Left forelimb (tissue), 1 donor: ENCODE measurements around the gene ISM1.

Source experiments
- DNase-seq: peaks from one replicate; pipeline ENCODE4 v3.0.0-alpha.2; 2018; ENCODE audit warnings: low spot score

ISM1 gene

DNA sequence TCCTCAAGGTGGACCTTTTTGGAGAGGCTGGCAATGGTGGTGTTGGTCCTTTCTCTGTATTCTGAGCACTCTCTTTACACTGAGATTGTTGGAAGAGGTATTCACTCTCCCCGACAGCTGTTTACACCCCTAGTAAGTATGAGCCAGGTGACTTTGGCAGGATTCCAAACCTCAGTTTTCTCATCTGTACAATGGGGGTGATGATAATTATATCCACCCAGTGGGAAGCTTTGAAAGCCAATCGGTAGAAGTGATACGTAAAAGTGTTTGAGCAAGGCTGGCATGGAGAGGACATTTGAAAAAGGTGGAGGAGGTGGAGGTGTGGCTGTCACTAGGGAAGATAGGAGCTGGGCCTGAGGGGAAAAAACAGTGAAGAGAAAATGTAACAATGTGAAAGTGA, 35.5 kb downstream of the ISM1 start:
- no peak for DNase-seq

DNA sequence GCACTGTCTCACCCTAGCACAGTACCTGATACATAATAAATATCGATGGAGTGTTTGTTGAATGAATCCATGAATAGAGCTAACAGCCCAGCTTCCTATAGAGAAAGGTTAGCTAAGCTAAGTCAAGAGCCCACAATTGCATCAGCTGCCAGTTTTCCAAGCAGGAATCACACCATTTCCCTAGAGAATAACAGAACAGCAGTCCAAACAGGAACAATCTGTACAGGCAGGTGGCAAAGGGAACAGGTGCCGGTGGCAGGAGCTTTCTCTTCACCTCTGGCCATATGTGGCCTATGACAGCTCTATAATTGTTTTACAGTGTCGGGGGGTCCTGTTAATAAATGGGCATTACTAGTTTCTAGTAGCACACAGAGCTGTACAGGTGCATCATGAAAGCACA, 38.8 kb downstream of the ISM1 start:
- DNase-seq, result no peak

DNA sequence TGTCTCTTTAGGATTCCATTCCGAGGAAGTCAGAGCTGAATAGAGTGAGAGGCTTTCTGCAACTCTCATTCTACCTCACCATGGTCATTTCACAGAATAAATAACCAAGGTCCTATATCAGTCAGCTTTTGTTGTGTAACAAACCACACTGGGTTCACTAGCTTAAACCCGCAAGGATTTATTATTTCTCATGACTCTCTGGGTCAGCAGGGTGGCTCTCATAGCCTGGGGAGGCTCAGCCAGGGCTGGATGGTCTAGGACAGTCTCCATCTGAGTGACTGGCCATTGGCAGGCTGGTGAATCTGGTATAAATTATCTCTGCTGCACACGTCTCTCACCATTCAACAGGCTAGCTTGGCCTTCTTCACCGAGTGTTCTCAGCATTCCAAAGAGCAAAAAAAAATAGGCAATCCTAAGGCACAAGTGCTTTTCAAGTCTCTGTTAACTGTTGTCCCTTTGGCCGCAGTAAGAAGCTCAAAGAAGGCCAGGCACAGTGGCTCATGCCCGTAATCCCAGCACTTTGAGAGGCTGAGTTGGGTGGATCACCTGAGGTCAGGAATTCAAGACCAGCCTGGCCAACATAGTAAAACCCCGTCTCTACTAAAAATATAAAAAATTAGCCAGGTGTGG, 39.7 kb downstream of the ISM1 start:
- no peak for DNase-seq

DNA sequence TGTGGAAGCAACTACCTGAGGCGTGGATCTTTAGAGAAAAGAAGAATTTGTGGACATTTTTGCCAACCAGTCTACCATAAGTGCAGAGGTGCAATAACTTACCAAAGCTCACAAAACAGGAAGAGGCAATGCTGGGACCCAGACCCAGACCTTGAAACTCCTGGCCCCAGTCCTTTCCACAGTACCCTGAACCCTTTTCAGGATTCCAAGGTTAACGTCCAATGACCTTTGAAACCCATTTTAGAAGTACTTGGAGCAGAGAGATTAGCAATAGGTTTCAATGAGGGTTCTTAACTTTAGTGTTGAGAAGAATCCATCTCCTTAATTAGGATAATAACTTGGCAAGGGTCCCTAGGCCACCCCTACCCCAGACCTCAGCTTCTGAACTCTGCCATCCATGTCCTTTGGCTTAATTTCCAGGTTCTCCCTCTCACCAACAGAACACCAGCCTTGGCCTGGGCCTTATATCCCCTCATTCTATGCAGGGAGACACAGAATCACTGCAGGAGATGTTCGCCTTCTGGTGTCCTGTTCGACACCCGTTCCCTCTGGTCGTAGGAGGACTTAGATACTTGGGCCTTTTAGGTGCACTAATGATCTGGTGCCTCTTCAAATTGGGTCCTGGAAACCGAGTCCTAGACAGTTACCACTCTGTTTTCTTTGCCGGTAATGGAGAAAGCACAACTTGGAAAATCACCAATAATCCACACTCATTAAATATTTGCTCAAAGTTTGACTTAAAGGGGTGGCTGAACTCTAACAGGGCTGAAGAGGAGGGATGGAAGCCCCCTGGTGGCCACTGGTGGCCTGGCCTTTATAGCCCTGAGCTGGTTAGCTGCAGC, 40.6 kb downstream of the ISM1 start:
- no peak for DNase-seq

DNA sequence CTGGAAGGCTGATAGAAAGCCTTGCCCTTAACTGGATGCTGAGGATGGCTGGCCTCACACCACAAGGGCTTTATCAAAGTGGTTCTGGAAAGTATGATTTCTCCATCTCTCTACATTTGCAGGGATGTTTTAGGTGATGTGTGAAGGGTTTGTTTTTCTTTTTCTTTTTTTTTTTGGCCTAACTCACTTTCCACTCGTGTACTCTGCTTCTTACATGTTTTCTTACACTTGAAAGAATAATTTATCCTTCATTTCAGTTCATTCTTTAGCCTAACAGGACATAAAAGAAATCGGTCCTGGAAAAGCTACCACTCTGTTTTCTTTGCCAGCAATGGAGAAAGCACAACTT, 41.2 kb downstream of the ISM1 start:
- DNase-seq, result no peak

DNA sequence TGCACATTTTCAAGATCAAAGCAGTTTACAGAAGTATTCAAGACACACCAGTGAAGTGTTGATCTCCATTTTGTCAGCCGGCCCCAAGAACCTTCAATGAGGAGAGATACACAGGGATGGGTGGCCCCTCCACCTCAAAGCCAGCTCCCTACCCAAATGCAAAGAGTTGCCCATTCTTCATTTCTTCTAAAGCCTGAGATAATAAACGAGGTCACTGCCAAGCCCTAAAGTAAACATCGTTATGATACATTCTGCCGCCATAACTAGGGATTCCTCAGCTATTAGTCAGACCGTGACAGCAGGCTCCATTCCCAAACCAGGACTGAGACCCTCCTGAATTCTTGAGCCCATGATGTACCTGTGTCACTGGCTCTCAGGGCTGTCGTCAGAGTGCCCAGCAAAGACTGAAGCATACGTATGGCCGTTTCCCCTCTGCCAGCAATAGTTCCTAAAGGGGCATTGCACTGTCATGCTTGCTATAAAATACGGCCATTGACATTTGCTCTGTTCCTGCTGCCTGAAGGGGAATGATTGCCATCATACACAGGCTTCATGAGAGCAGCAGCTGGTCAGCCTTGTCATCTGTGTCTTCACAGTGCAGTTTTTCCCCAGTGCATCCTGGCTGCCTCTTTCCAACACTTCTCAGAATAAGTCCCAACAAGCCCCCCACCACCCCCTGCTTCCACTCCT, 41.7 kb downstream of the ISM1 start:
- DNase-seq, result no peak

DNA sequence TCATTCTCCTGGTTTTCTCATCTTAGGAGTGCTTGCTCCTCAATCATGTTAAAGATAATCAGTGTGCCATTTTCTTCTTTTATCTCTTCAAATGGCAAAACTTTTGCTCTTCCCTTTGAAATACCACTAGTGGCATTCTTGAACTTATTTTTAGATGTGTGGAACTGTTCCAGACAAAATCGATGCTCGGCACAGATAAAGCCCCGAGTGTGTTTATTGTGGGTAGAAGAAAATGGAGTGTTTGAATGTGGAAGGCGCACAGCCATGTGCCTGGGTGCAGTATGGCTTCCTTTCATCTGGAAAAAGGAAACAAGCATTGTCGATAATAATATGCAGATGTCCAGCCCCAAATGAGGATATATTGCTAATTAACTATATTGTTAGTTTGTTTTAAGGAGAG, 42.4 kb downstream of the ISM1 start:
- DNase-seq, result no peak

DNA sequence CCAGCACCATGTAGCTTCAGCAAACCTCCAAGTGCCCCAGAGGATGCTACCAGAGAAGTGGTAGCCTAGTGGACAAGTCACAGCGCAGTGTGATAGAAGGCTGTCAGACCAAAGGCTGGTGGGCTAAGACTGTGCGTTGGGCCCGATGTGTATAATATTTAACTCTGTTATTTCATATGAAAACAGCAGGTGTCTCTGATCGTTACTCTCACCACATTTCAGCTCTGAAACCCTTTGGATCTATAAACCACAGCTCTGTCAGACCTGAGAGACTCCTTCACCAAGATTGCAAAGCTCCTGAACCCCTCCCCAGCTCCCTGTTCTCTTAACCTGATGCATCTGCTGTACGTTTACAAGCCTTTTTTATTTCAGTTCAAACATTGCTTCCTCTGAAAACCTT, 43.8 kb downstream of the ISM1 start:
- no peak for DNase-seq

DNA sequence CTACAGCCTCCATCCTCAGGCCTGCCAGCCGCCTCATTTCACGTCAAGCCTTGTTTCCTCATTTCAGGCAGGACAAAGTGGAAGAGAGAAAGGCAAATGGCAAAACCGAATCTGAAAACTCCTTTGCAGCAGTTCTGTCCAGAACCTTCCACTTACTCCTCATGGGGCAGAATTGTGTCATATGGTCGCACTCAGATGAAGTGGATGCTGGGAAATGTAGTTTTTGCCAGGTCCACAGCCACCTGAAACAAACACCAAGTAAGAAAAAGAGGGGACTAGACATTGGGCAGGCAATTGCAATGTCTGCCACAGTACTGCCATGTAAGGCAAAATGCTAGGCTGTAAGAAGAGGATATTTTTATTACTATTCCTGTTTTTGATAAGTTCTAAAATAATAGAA, 44.9 kb downstream of the ISM1 start:
- no peak for DNase-seq

DNA sequence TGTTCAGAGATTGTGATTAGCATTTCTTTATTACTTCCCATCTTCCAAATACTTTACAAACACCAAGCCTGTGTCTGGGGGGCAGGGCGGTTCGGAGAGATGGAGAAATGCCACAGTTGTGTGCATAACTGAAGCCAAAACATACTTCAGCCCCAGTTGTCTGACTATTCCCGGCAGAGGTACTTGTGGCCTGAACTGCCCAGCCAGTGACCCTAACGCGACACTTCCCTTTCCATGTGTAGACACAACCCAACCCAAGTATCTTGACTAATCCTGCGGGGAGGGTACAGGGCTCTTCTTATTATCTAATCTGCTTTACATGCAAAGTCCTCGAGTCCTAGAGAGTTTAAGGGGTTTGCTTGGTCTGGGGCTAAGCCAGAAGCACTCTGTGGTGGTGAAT, 46.2 kb downstream of the ISM1 start:
- no peak for DNase-seq

DNA sequence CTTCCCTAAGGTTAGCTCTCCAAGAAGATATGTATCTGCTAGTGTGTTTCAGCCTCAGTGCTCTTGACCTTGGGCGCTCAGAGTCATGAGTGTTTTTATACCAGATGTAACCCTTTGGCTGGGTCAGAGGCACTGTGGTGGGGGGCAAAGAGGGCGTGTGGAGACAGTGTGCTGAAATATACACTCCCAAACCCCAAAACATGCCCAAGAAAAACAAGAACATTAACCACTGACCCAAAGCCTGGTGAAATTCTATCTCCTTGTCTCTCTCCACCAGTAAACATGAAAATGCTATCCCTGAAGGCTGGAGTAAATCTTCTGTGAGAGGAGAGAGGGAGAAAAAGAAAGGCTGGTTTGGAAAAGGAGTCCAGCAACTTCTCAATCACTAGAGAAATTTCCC, 47.9 kb downstream of the ISM1 start:
- DNase-seq, result no peak

DNA sequence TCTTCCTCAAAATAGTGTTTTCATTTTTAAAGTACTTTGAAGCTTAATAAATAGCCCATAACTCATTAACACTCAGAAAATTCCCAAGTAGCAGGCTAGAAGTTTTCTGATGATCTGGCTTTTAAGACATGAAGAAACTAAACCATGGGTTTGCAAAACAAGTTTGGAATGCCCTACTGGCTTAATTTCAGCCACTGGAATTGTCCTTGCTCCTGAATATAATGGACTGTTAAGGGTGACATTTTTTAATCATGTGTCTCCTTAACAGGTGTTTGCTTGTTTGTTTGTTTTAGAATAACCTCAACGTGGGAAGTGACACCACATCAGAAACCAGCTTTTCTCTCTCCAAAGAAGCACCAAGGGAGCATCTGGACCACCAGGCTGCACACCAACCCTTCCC, 49.1 kb downstream of the ISM1 start:
- no peak for DNase-seq

DNA sequence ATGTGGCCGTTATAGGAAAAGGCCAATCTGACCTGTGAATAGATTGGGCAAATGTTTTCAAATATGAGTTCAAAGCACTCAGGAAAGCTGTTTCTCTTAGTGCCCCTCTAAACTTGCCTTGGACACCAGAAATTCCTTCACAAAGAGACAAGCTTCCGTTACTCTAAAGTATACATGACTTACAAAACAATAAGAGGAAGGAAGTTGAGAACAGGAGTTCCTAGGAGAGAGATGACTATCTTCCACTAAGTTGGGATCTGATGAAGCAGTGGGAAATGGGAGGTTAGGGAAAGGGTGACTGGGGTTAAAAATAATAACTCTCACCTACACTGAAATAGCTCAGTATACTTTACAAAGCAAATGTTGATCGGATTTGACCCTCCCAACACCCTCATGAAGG, 50.0 kb downstream of the ISM1 start:
- DNase-seq, result no peak

DNA sequence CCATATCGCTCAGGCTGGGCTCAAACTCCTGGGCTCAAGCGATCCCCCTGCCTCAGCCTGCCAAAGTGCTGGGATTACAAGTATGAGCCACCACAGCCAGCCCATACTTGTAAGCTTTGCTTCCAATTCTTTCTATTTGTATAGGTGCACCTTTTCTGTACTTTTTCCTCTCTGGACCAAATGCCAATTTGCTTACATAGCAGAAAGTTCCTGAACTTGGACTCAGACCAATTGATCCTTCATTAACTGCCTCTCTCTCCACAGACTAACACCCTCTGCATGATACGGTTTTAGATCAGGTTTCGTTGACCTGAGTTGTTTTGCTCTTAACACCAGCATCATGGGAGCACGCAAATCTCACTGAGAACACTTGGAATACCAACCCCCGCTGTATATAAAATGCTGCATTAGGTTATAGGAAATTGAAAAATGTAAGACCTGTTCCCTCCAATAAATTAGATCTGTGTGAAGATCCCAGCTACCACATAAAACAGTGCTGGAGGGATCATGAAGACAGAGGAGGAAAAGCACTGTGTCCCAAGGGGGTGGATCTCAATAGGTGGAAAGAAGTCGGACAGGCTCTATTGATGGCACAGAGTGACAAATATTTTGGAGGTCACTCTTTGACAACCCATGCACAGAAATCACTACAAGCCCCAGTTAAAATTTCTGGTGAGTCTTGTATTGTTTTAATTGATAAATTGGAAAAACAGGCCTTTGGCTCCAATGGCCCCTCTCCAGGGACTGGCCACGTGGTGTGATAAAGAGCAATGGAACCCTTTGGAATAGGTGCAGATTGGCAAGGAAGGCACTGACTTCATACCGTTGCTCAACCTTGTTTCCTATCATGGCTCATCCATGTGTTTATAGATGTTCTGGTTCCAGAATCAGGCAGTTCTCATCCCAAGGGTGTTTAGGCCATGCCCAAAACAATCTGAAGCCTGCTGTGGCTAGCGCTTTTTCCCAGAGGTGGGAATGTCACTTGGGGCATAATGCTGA, 51.2 kb downstream of the ISM1 start:
- no peak for DNase-seq

DNA sequence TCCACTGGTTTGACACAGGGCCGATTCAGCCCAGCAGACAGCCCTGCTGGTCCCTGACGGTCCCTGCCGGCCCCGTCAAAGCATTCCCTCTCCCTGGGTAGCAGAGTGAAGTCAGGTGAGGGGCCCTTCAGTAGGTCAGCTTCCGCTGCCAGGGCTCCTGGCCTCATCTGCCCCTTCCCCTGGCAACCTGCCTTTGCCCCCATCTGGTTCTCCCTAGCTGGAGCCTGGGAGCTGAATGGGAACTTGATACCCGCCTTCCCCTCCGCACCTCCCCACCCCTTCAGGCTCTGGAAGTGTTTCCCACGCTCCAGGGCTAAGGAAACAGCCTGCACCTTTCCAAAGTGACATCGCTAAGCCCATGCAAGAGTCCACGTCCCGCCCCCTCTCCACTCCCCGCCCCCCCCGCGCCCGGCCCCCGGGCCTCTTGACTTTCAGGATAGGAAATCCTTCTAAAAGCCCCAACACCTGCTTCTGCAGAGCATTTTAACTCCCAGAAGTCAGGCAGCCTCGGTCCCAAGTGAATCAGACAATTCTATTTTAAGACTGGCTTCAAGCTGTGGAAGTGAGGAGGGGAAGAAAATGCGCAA, 53.3 kb downstream of the ISM1 start:
- no peak for DNase-seq

DNA sequence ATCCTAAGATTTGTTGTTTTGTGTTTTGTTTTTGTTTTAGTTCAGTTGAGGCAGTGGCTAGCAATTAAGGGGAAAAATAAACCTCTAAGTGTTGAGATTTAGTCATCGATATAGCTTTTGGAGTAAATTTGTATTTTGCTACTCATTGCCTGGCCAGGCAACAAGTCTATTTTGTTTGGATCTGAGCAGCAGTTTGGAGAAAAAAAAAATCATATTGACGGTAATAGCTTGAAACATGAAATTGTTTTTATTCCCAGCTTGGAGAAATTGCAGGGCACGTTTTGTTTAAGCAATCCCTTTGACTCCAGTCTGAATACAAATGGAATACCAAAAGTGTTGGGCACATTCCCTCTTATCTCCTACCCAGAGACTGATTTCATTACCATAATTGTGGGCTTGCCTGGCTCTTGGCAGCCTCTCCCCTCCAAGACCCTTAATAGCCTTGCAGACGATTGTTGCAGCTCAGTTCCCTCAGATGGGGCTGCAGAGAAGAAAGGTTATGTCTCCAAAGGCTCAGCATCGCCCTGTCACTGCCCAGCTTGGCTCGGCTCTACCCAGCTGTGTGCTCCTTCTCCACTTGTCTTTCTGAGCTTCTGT, 56.0 kb downstream of the ISM1 start:
- no peak for DNase-seq

DNA sequence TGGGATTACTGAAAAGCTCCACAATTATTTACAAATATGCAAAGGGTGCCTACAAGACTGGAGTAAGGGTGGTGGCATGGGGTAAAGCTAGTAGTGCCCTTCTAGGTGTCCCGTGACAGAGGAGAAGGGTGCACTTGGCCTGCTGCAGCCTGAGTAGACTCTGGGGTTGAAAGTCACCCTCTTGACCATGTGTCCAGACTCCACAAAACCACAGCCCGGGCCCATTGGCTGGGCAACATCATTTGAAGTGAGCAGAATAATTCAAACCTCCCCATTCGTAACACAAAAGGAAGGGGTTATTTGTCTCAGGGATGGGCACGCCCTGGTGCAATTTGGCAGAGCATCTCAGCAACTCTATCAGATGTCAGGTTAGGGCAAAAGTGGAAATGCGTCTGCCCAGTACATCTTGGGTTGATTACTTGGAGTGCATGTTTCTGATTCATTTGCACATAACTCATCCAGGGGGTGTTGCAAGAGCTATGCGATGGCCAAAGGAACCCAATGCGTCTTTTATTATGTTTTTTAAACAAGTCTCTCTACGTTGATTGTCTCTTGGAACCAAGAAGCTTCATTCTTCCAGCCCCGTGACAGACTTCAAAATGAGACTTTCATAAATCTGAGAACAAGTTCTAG, 56.7 kb downstream of the ISM1 start:
- no peak for DNase-seq

DNA sequence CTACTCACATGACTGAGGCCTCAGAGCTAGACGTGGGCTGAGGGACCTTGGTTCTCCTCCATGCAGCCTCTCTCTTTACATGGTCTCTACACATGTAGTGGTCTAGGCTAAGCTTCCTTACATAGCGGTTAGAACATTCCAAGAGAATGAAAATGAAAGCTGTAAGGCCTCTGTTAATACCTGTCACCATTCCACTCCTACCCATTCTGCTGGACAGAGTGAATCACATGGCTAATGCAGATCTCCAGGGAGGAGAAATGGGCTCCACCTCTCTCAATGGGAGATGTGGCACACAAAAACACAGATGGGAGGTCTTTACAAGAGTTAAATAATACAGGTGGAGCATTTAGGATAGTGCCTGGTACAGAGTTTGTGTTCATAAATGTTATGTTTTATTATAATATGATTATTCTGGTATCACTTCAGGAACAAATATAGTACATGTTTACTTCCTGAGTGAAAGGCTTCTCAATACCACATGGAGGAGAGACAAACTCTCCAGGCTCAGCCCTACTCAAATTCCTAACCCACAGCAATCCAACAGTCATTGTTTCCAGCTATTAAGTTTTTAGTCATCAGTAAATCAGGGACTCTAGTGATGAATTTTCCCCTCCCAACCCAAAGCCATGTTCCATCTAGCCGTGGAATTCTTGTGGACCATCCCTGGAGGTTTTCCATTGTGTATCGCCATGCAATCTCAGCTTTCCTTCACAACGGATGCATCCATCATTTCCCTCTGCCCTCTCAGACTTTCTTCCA, 57.9 kb downstream of the ISM1 start:
- DNase-seq, result no peak

DNA sequence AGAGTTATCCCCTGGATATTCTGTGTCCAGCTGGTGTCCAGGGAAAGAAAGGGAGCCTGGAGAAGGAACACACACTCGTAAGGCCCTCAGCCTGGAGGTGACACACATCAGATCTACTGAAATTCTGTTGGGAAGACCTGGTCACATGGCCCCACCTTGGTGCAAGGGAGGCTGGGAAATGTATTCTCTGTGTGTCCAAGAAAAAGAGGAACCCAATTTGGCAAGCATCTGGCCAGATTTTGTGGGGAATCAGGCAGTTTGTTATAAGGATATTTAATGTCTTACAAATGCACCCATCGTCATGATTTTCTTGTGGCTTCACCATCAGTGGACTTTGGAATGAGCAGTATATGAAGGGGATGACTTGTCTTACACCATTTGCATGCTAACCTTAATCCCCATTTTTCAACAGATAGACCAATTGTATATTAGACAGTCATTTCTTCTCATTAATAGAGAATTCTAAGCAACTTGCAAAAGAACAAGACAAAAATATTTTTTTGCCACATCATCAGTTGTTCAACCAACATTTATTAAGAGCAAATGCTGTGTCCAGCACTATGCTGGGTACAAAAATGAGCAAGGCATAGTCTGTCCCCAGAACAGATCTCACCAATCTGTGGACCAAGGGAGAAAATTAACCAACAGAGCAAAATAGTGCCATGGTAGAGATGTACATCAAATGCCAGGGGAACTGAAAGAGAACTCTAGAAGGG, 59.7 kb downstream of the ISM1 start:
- no peak for DNase-seq
